K562 (cell line): ENCODE data around the gene GABARAPL1. TPM values are rescaled to one million over a fixed set of nuclear protein-coding genes. Genes with fewer than 3 reads are reported as not detected.

Experiments used
- ATAC-seq: fragments of 200-7000 bp; cut with Tn5 transposase; 3 replicates; pipeline ENCODE4 v1.9.1; 2020; ENCODE audit warnings: moderate library complexity
- BruUV-seq: library from RNA; stranded (reverse); fragments of 400-500 nt; replicated peaks from 2 replicates; lab custom pipeline; 2021; lab: Mats Ljungman, UMichigan
- CTCF ChIA-PET: fragments of 300-600 bp; formaldehyde crosslinking; extraction: SDS; loops from one replicate; lab custom pipeline; 2021; ENCODE audit warnings: low intra/inter-chr PET ratio; lab: Yijun Ruan, JAX
- POLR2A ChIA-PET: fragments of 300-600, 350-650 bp; sonication (Branson Sonifier 250); formaldehyde crosslinking; extraction: SDS; loops from one replicate; lab custom pipeline; 2021; ENCODE audit warnings: antibody characterized with exemption, inconsistent platforms; lab: Yijun Ruan, JAX
- DNase-seq, 4 experiments: peaks; one replicate each; pipeline versions ENCODE4 v3.0.0 to v3.0.0-alpha.2; 2011 to 2018; ENCODE audit warnings: low spot score in 3 of 4, mixed read lengths in 3 of 4; ENCODE audit errors: extremely low read depth in 1 of 4
- FAIRE-seq: peaks from 2 replicates; lab custom pipeline; 2011; peaks lifted over from hg19 to GRCh38; lab: Jason Lieb, UNC
- H2AFZ ChIP-seq: 2 replicates; pipeline ENCODE4 v1.6.0; 2011; ENCODE audit warnings: low read depth, low read length, control low read depth, inconsistent platforms
- H3K27ac ChIP-seq: fragments of 200-600 bp; 3 replicates; pipeline ENCODE4 v1.8.0; 2011; ENCODE audit warnings: low read depth, mild to moderate bottlenecking, control low read depth, inconsistent platforms, low read length, moderate library complexity, mixed read lengths; ENCODE audit errors: extremely low read depth
- H3K27me3 ChIP-seq, 2 experiments: fragments of 300-600 bp in 1 of 2; 2 replicates in 1 of 2; 3 replicates in 1 of 2; pipeline versions ENCODE4 v1.6.0 to v1.8.0; 2011; ENCODE audit warnings: inconsistent platforms in 2 of 2, low read length in 2 of 2, mild to moderate bottlenecking in 1 of 2, mixed read lengths in 1 of 2, moderate library complexity in 1 of 2; ENCODE audit not compliant: control insufficient read depth in 2 of 2, insufficient read depth in 2 of 2
- H3K36me3 ChIP-seq: fragments of 300-600 bp; 3 replicates; pipeline ENCODE4 v1.8.0; 2011; ENCODE audit warnings: mild to moderate bottlenecking, low read length, inconsistent platforms; ENCODE audit not compliant: control insufficient read depth, insufficient read depth
- H3K4me1 ChIP-seq, 2 experiments: fragments of 200-600 bp in 1 of 2; replicated peaks in 1 of 2; 2 replicates in 1 of 2; 3 replicates in 1 of 2; pipeline versions ENCODE4 v1.5.1 to v1.8.0; 2011; ENCODE audit warnings: inconsistent platforms in 2 of 2, low read length in 2 of 2, mild to moderate bottlenecking in 1 of 2, mixed read lengths in 1 of 2, moderate library complexity in 1 of 2; ENCODE audit not compliant: control insufficient read depth in 2 of 2, insufficient read depth in 2 of 2
- H3K4me2 ChIP-seq: 2 replicates; pipeline ENCODE4 v1.6.1; 2011; ENCODE audit warnings: low read length, control low read depth, inconsistent platforms, mixed read lengths; ENCODE audit not compliant: insufficient read depth
- H3K4me3 ChIP-seq: fragments of 200-600 bp; sonication (generic), shearing (Covaris generic); 2 replicates; pipeline ENCODE4 v1.5.1; 2016; ENCODE audit warnings: control low read depth, inconsistent platforms
- H3K79me2 ChIP-seq: fragments of 200-600 bp; 3 replicates; pipeline ENCODE4 v1.8.0; 2011; ENCODE audit warnings: low read length, inconsistent platforms; ENCODE audit not compliant: control insufficient read depth, insufficient read depth
- H3K9ac ChIP-seq, 2 experiments: 2 replicates each; pipeline versions ENCODE4 v1.6.0 to v1.6.1; 2011; ENCODE audit warnings: low read depth in 2 of 2, low read length in 2 of 2, control low read depth in 1 of 2, inconsistent platforms in 1 of 2, mild to moderate bottlenecking in 1 of 2, mixed read lengths in 1 of 2; ENCODE audit not compliant: insufficient read depth in 1 of 2
- H3K9me1 ChIP-seq: one replicate; pipeline ENCODE4 v1.6.0; 2011; ENCODE audit warnings: inconsistent platforms, mild to moderate bottlenecking, low read length, moderate library complexity; ENCODE audit not compliant: control insufficient read depth, insufficient read depth
- H3K9me3 ChIP-seq: replicated peaks from 2 replicates; pipeline ENCODE4 v1.5.1; 2011; ENCODE audit warnings: low read depth, low read length, inconsistent platforms; ENCODE audit not compliant: control insufficient read depth, insufficient read depth
- H4K20me1 ChIP-seq: replicated peaks from 2 replicates; pipeline ENCODE4 v1.6.1; 2011; ENCODE audit warnings: low read length, inconsistent platforms, mixed read lengths; ENCODE audit not compliant: control insufficient read depth, insufficient read depth
- CEBPB ChIP-seq: fragments of 450-650 bp; IDR thresholded peaks from 2 replicates; pipeline ENCODE4 v1.6.1; 2016; ENCODE audit warnings: missing genetic modification characterization, missing compliant biosample characterization
- DACH1 ChIP-seq: fragments of 450-650 bp; IDR thresholded peaks from 2 replicates; pipeline ENCODE4 v1.6.1; 2018; ENCODE audit not compliant: partially characterized antibody
- GATAD2B ChIP-seq: fragments of 450-650 bp; IDR thresholded peaks from 2 replicates; pipeline ENCODE4 v1.6.1; 2017; ENCODE audit warnings: mild to moderate bottlenecking, borderline replicate concordance
- HNRNPL ChIP-seq: fragments of 200-400 bp; formaldehyde crosslinking; IDR thresholded peaks from 2 replicates; pipeline ENCODE4 v1.6.1; 2017; ENCODE audit warnings: low read depth, mild to moderate bottlenecking, low read length
- MAFG ChIP-seq: fragments of 450-650 bp; conservative IDR thresholded peaks from 2 replicates; pipeline ENCODE4 v1.6.1; 2016; ENCODE audit warnings: missing genetic modification characterization, missing compliant biosample characterization
- MYC ChIP-seq, 2 experiments: fragments of 250-450 bp in 1 of 2; sonication (Bioruptor Pico) in 1 of 2; IDR thresholded peaks; 2 replicates each; pipeline versions ENCODE4 v1.5.1 to v1.6.1; 2012 to 2021; ENCODE audit warnings: low read depth in 2 of 2, borderline replicate concordance in 1 of 2, improper control_type of control experiment in 1 of 2, low read length in 1 of 2, mild to moderate bottlenecking in 1 of 2, moderate library complexity in 1 of 2
- RBFOX2 ChIP-seq: fragments of 200-400 bp; formaldehyde crosslinking; IDR thresholded peaks from 2 replicates; pipeline ENCODE4 v1.6.1; 2017; ENCODE audit warnings: low read depth, mild to moderate bottlenecking, low read length, moderate library complexity
- ZNF134 ChIP-seq: fragments of 250-450 bp; sonication (Bioruptor Pico); conservative IDR thresholded peaks from 2 replicates; pipeline ENCODE4 v1.4.0; 2020
- ZNF24 ChIP-seq: fragments of 450-650 bp; IDR thresholded peaks from 2 replicates; pipeline ENCODE4 v1.6.1; 2016
- ZNF316 ChIP-seq: fragments of 450-650 bp; IDR thresholded peaks from 2 replicates; pipeline ENCODE4 v1.6.1; 2016
- WGBS: fragments of 100-300 bp; shearing (Covaris generic); methylation state at CpG from one replicate; pipeline ENCODE4 v1.1.6; 2016; ENCODE audit warnings: low coverage, mixed read lengths; ENCODE audit not compliant: insufficient coverage; ENCODE audit errors: missing lambda C conversion rate; 5-methylcytosine and 5-hydroxymethylcytosine counted together
- in situ Hi-C: fragments of 300-500 bp; cut with MboI; formaldehyde crosslinking; loops from 4 replicates; pipeline ENCODE4 v1.15.0; 2018; ENCODE audit warnings: inconsistent platforms, mixed read lengths
- intact Hi-C: fragments of 100-400 bp; cut with micrococcal nuclease; formaldehyde crosslinking; loops from 2 replicates; pipeline ENCODE4 v1.14.2; 2022
- polyA plus RNA-seq, 8 experiments: library from polyadenylated mRNA; depleted of rRNA in 4 of 8; stranded (reverse) in 5 of 8; unstranded in 3 of 8; fragments of >200 nt; fragmentation: Nextera tagmentation in 2 of 8; fragmentation: Illumina TruSeq in 1 of 8; extraction: Ambion mirVana in 2 of 8; extraction: Trizol in 1 of 8; gene quantifications; 2 replicates each; pipeline versions ENCODE4 v1.2.1 to v1.2.3, GENCODE V29; 2011 to 2014; ENCODE audit warnings: inconsistent platforms in 1 of 8, missing spikeins in 1 of 8
- total RNA-seq, 7 experiments: library from RNA; depleted of rRNA in 6 of 7; stranded (reverse); fragments of >200 nt in 6 of 7; fragmentation: Illumina TruSeq in 2 of 7; extraction: Trizol in 2 of 7; gene quantifications; 2 replicates each; pipeline versions ENCODE4 v1.2.1 to v1.2.3, GENCODE V29; 2011 to 2021; ENCODE audit warnings: low replicate concordance in 1 of 7
- TF ChIP-seq, protein P1 (sequence below), 2 experiments: IDR thresholded peaks; 2 replicates each; pipeline ENCODE4 v1.6.1; 2011; ENCODE audit warnings: borderline replicate concordance in 1 of 2, control low read depth in 1 of 2, low read depth in 1 of 2, low read length in 1 of 2, mild to moderate bottlenecking in 1 of 2, mixed read lengths in 1 of 2, moderate library complexity in 1 of 2; ENCODE audit not compliant: insufficient read depth in 1 of 2, insufficient read length in 1 of 2, poor library complexity in 1 of 2, severe bottlenecking in 1 of 2; ENCODE audit errors: extremely low read depth in 1 of 2
- TF ChIP-seq, protein P2 (sequence below), 2 experiments: fragments of 450-650 bp; IDR thresholded peaks; 2 replicates each; pipeline ENCODE4 v1.6.1; 2016
- TF ChIP-seq, protein P3 (sequence below), 2 experiments: fragments of 450-650 bp; IDR thresholded peaks; 2 replicates each; pipeline ENCODE4 v1.6.1; 2018; ENCODE audit warnings: mild to moderate bottlenecking in 2 of 2, low read depth in 1 of 2; ENCODE audit not compliant: partially characterized antibody in 2 of 2

Gene GABARAPL1
- total and polyA plus RNA-seq, 9 of the 15 experiments (the other 6 are each of a cell fraction or from before 2014, with no cell fraction given), result 2.3 to 15.9 (median 11.3) TPM

DNA sequence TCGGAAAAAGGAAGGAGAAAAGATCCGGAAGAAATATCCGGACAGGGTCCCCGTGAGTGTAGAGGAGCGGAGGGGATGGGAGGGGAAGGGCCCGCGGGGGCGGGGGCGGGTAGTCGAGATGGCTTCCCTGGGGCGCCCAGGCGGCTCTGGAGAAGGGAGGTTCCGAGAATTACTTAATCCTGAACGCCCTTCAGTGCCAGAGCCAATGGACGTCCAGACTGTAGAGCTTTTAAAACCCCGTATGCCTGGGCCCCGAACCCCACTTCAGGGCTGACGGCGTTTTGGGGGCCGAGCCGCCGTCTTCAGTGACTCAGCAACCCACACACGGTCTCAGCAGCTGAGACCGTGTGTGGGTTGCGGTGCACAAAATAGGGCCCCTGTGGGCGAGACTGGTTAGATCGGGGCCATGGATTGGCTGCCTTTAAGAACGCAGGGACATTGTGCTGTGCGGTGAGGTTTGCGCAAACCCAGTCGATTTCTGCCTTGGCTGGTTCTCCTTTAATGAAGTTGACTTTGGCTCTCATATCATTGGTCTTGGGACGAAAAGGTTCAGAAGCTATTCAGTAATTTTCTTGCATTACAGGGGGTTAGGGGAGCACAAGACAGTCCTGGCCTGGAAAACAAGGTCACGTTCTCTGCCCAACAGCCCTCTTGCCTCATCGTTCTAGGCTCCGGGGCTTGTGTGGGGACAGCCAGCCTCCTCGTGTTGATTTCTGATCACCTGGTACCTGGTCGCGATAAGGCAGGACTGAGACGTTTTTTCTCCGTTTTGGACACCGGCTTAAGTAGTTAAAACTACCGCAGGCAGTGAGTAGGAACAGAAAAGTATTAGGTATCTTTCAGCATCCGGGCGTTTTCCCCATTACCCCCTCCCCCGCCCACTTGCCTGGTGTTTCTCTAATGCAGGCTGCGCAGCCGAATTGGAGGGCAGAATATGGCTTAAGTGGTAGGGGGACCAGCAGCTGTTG lies 775 bp downstream of the GABARAPL1 start:
- CTCF ChIA-PET, result no interaction called here
- no peaks in the 10 kb centered on the region for H3K27me3 ChIP-seq
- WGBS, result 3% methylated on average over 28 of the region's 47 CpGs
- ATAC-seq (peak; percentile 82), DNase-seq (peak; percentile 58 to 80 (median 68)), FAIRE-seq (peak; percentile 83)
- H3K79me2 ChIP-seq, result peaks cover 18% of the 10 kb centered on the region
- H3K9ac ChIP-seq, result peak overlapping the region; percentile 85 to 91
- peak overlapping the region; percentile 82 for H2AFZ ChIP-seq
- intact Hi-C loops, result no loop called here
- peaks cover 2% of the 10 kb centered on the region; the same call in 1 of the 3 replicates for H3K36me3 ChIP-seq
- in situ Hi-C loops, result no loop called here
- peak overlapping the region; percentile 86 for H3K4me2 ChIP-seq
- H3K9me1 ChIP-seq, result no peaks in the 10 kb centered on the region
- no peaks in the 10 kb centered on the region for H4K20me1 ChIP-seq
- H3K27ac ChIP-seq, result peak overlapping the region; percentile 88
- no TSS peak for BruUV-seq
- peak overlapping the region; percentile 81 for H3K4me3 ChIP-seq
- H3K4me1 ChIP-seq, result peaks cover 12 to 22% of the 10 kb centered on the region in 2 experiments
- POLR2A ChIA-PET, result interaction anchor here (0.6 to 1.5 kb wide), 6 partner anchors 9 to 1684 kb away, joined by 3 to 6 read pairs (median 3); no protein-coding TSS in a partner anchor
- H3K9me3 ChIP-seq, result no peaks in the 10 kb centered on the region
- TF ChIP-seq, protein P1, sequence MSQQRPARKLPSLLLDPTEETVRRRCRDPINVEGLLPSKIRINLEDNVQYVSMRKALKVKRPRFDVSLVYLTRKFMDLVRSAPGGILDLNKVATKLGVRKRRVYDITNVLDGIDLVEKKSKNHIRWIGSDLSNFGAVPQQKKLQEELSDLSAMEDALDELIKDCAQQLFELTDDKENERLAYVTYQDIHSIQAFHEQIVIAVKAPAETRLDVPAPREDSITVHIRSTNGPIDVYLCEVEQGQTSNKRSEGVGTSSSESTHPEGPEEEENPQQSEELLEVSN (IDR thresholded peaks at IDR 0.05; ENCODE audit: borderline replicate concordance in 1 of 2, extremely low read depth in 1 of 2, insufficient read depth in 1 of 2, insufficient read length in 1 of 2, low read depth in 1 of 2, low read length in 1 of 2, poor library complexity in 1 of 2, severe bottlenecking in 1 of 2), result peak in 1 of 2 experiments; percentile 16
- TF ChIP-seq DACH1 (peak; percentile 8), GATAD2B (0 out of 2 replicates have a peak, but pooled peaks have one; percentile 20), CEBPB (tag) (peak; percentile 80), MAFG (tag) (peak; percentile 53), ZNF134 (CRISPR knock-in tag) (no peak), RBFOX2 (peak; percentile 68), ZNF24 (no peak), MYC (IDR thresholded peaks at IDR 0.05; ENCODE audit: low read depth, low read length) (0 out of 2 replicates have a peak, but pooled peaks have one; percentile 14), MYC (CRISPR knock-in tag; IDR thresholded peaks at IDR 0.05; ENCODE audit: borderline replicate concordance, low read depth) (no peak), HNRNPL (no peak), ZNF316 (peak; percentile 65)
- TF ChIP-seq, protein P2, sequence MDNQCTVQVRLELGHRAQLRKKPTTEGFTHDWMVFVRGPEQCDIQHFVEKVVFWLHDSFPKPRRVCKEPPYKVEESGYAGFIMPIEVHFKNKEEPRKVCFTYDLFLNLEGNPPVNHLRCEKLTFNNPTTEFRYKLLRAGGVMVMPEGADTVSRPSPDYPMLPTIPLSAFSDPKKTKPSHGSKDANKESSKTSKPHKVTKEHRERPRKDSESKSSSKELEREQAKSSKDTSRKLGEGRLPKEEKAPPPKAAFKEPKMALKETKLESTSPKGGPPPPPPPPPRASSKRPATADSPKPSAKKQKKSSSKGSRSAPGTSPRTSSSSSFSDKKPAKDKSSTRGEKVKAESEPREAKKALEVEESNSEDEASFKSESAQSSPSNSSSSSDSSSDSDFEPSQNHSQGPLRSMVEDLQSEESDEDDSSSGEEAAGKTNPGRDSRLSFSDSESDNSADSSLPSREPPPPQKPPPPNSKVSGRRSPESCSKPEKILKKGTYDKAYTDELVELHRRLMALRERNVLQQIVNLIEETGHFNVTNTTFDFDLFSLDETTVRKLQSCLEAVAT (IDR thresholded peaks at IDR 0.05), result no peak
- TF ChIP-seq, protein P3, sequence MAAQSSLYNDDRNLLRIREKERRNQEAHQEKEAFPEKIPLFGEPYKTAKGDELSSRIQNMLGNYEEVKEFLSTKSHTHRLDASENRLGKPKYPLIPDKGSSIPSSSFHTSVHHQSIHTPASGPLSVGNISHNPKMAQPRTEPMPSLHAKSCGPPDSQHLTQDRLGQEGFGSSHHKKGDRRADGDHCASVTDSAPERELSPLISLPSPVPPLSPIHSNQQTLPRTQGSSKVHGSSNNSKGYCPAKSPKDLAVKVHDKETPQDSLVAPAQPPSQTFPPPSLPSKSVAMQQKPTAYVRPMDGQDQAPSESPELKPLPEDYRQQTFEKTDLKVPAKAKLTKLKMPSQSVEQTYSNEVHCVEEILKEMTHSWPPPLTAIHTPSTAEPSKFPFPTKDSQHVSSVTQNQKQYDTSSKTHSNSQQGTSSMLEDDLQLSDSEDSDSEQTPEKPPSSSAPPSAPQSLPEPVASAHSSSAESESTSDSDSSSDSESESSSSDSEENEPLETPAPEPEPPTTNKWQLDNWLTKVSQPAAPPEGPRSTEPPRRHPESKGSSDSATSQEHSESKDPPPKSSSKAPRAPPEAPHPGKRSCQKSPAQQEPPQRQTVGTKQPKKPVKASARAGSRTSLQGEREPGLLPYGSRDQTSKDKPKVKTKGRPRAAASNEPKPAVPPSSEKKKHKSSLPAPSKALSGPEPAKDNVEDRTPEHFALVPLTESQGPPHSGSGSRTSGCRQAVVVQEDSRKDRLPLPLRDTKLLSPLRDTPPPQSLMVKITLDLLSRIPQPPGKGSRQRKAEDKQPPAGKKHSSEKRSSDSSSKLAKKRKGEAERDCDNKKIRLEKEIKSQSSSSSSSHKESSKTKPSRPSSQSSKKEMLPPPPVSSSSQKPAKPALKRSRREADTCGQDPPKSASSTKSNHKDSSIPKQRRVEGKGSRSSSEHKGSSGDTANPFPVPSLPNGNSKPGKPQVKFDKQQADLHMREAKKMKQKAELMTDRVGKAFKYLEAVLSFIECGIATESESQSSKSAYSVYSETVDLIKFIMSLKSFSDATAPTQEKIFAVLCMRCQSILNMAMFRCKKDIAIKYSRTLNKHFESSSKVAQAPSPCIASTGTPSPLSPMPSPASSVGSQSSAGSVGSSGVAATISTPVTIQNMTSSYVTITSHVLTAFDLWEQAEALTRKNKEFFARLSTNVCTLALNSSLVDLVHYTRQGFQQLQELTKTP (IDR thresholded peaks at IDR 0.05; ENCODE audit: low read depth in 1 of 2, partially characterized antibody in 2 of 2), result no peak
